ENCODE results near the gene BEND7. TPM values are rescaled to one million over a fixed set of nuclear protein-coding genes. Genes with fewer than 3 reads are reported as not detected.

The BEND7 gene
- total and polyA plus RNA-seq, 8 donors, result 4.6 to 32.1 (median 21.0) TPM

DNA sequence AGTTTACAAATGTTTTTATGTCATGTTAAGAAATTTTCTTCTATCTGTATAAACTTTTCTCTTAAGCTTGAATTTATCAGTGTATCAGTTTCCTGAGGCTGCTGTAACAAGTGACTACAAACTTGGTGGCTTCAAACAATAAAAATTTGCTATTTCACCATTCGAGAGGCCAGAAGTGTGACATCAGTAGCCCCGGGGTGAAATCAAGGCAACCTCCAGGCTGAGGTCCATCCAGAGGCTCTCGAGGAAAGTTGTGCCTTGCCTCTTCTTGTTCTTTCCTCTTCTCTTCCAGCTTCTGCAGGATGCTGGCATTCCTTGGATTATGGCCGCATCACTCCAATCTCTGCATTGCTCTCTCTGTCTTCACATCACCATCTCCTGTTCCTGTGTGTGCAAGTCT, 6.5 kb upstream of the BEND7 start:
- Histone ChIP-seq H3K9me3 (no peaks in the 10 kb centered on the region), H3K27me3 (peaks cover 0 to 17% (median 0%) of the 10 kb centered on the region in 3 donors), H3K4me1 (peaks cover 0 to 7% (median 5%) of the 10 kb centered on the region in 4 donors), H3K36me3 (no peaks in the 10 kb centered on the region), H3K4me3 (no peak overlapping the region), H3K27ac (no peak overlapping the region)
- DNase-seq, result no peak
- TF ChIP-seq, protein P1, sequence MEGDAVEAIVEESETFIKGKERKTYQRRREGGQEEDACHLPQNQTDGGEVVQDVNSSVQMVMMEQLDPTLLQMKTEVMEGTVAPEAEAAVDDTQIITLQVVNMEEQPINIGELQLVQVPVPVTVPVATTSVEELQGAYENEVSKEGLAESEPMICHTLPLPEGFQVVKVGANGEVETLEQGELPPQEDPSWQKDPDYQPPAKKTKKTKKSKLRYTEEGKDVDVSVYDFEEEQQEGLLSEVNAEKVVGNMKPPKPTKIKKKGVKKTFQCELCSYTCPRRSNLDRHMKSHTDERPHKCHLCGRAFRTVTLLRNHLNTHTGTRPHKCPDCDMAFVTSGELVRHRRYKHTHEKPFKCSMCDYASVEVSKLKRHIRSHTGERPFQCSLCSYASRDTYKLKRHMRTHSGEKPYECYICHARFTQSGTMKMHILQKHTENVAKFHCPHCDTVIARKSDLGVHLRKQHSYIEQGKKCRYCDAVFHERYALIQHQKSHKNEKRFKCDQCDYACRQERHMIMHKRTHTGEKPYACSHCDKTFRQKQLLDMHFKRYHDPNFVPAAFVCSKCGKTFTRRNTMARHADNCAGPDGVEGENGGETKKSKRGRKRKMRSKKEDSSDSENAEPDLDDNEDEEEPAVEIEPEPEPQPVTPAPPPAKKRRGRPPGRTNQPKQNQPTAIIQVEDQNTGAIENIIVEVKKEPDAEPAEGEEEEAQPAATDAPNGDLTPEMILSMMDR (IDR thresholded peaks at IDR 0.05), result no peak
- TF ChIP-seq POLR2AphosphoS5 (IDR thresholded peaks at IDR 0.05), result no peak
- TF ChIP-seq EP300 (IDR thresholded peaks at IDR 0.05), result no peak
- no peak for TF ChIP-seq POLR2A (IDR thresholded peaks at IDR 0.05)
- intact Hi-C loops (cut with DNase I; ENCODE audit: low total_unique reads), result no loop called here
- 84 to 99% (median 96%) methylated on average over 4 of the region's 4 CpGs for WGBS, 5 donors

DNA sequence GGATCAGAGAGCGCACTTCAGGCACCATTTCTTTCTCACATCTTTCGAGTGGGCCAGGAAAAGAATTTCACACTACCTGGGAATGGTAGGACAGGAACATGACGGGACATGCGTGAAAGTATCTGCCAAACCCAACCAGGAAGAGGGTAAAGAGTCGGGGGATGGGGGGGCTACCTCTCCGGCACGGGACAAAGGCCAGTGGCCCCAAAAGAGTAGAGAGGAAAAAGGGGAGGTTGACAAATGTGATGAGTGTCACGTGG, 830 bp upstream of the BEND7 start:
- Histone ChIP-seq H3K27ac (peak overlapping the region in 4 of 5 donors; percentile 62 to 83 (median 69)), H3K4me3 (peak overlapping the region; percentile 41 to 58 (median 54)), H3K36me3 (peaks cover 0 to 4% (median 0%) of the 10 kb centered on the region in 4 donors), H3K4me1 (peaks cover 12 to 44% (median 26%) of the 10 kb centered on the region in 4 donors), H3K27me3 (peaks cover 0 to 14% (median 0%) of the 10 kb centered on the region in 3 donors), H3K9me3 (no peaks in the 10 kb centered on the region)
- 35 to 48% (median 44%) methylated on average over 8 of the region's 8 CpGs for WGBS, 5 donors
- intact Hi-C loops (cut with DNase I; ENCODE audit: low total_unique reads), result no loop called here
- no peak for DNase-seq
- no peak for TF ChIP-seq POLR2A (IDR thresholded peaks at IDR 0.05)
- TF ChIP-seq, protein P1 (IDR thresholded peaks at IDR 0.05), result no peak
- no peak for TF ChIP-seq EP300 (IDR thresholded peaks at IDR 0.05)
- no peak for TF ChIP-seq POLR2AphosphoS5 (IDR thresholded peaks at IDR 0.05)

DNA sequence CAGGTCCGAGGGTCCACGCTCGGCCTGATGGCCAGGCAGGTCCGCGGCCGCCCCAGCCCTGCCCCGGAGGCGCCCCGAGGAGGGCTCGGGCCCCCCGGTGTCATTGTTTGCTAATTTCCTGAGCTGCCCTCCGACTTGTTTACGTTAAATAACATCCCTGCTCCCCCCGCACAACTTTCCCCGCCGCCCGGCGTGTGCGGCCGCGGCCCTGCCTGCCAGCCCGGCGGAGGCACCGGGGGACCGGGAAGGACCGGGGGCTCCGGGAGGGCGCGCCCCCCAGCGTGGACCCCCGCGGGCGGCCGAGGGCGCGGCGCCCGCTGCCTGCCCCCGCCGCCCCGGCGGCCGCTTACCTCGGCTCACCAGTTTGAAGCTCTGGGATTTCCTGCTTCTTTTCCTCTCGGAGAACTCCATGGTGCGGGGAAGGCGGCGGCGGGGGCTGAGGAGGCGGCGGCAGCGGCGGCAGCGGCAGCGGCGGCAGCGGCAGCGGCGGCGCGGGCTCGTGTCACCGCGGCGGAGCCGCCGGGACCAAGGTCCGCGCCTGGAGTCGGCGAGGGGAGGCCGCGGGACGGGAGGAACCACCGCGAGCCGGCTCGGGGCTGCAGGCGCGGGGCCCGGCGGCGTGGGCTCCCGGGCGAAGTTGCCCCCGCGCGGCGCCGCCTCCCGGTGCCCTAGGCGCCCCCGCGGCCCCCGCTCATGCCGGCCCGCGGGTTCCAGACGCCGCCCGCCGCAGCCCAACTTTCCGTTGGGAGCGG, 515 bp downstream of the BEND7 start:
- Histone ChIP-seq H3K4me1 (peaks cover 12 to 45% (median 26%) of the 10 kb centered on the region in 4 donors), H3K36me3 (peaks cover 0 to 4% (median 2%) of the 10 kb centered on the region in 4 donors), H3K9me3 (no peaks in the 10 kb centered on the region), H3K27me3 (peaks cover 0 to 14% (median 0%) of the 10 kb centered on the region in 3 donors), H3K4me3 (peak overlapping the region; percentile 61 to 74 (median 64)), H3K27ac (peak overlapping the region; percentile 65 to 86 (median 79))
- peak; percentile 36 to 74 for DNase-seq
- 1 to 2% (median 1%) methylated on average over 20 to 104 of the region's 104 CpGs for WGBS, 5 donors
- no peak for TF ChIP-seq POLR2A (IDR thresholded peaks at IDR 0.05)
- TF ChIP-seq, protein P1 (IDR thresholded peaks at IDR 0.05), result no peak
- no peak for TF ChIP-seq EP300 (IDR thresholded peaks at IDR 0.05)
- TF ChIP-seq POLR2AphosphoS5 (IDR thresholded peaks at IDR 0.05), result no peak
- intact Hi-C loops (cut with DNase I; ENCODE audit: low total_unique reads), result no loop called here

DNA sequence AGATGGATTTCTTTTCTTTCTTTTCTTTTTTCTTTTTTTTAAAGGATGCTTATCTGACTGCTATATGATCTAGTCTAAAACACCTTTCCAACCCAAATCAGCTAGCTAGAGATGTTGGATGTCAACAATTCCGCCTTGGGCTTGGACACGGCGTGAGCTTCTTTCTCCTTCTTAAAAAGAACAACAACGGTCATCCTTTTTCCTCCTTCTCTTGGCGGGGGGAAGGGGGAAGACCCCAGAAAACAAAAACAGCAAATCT, 1.0 kb downstream of the BEND7 start:
- TF ChIP-seq EP300 (IDR thresholded peaks at IDR 0.05) (no peak), POLR2A (IDR thresholded peaks at IDR 0.05) (no peak), POLR2AphosphoS5 (IDR thresholded peaks at IDR 0.05) (no peak)
- TF ChIP-seq, protein P1 (IDR thresholded peaks at IDR 0.05), result no peak
- Histone ChIP-seq H3K9me3 (no peaks in the 10 kb centered on the region), H3K36me3 (peaks cover 0 to 6% (median 3%) of the 10 kb centered on the region in 4 donors), H3K27ac (peak overlapping the region; percentile 65 to 86 (median 79)), H3K27me3 (peaks cover 0 to 14% (median 0%) of the 10 kb centered on the region in 3 donors), H3K4me3 (peak overlapping the region; percentile 61 to 74 (median 64)), H3K4me1 (peaks cover 12 to 45% (median 26%) of the 10 kb centered on the region in 4 donors)
- 0 to 15% (median 13%) methylated on average over 5 of the region's 5 CpGs for WGBS, 5 donors
- intact Hi-C loops (cut with DNase I; ENCODE audit: low total_unique reads), result no loop called here
- DNase-seq, result no peak

Data from stomach (tissue), 9 donors.